Neural progenitor cell (in vitro differentiated cells): Measurements from ENCODE around the gene CTDSP2.

Experiments
- CTCF ChIP-seq: fragments of 200-600 bp; sonication (generic); IDR thresholded peaks from 2 replicates; pipeline ENCODE4 v1.5.1; 2017; ENCODE audit warnings: antibody characterized with exemption, mild to moderate bottlenecking
- EZH2 ChIP-seq: fragments of 200-600 bp; sonication (generic); IDR thresholded peaks from 2 replicates; pipeline ENCODE4 v1.6.1; 2017; ENCODE audit warnings: antibody characterized with exemption, mild to moderate bottlenecking, moderate library complexity

- TF ChIP-seq CTCF (no peak), EZH2 (no peak)
Measured at GRCh38 chr12:57882575-57882974, 36.0 kb upstream of the CTDSP2 start.
